Activated T-cell treated with anti-CD3 and anti-CD28 coated beads for 4 hours (primary cell): ENCODE results near the gene ACBD4.

Experiments
- DNase-seq: peaks from one replicate; pipeline ENCODE4 v3.0.0-alpha.2; 2020

Gene ACBD4

DNA sequence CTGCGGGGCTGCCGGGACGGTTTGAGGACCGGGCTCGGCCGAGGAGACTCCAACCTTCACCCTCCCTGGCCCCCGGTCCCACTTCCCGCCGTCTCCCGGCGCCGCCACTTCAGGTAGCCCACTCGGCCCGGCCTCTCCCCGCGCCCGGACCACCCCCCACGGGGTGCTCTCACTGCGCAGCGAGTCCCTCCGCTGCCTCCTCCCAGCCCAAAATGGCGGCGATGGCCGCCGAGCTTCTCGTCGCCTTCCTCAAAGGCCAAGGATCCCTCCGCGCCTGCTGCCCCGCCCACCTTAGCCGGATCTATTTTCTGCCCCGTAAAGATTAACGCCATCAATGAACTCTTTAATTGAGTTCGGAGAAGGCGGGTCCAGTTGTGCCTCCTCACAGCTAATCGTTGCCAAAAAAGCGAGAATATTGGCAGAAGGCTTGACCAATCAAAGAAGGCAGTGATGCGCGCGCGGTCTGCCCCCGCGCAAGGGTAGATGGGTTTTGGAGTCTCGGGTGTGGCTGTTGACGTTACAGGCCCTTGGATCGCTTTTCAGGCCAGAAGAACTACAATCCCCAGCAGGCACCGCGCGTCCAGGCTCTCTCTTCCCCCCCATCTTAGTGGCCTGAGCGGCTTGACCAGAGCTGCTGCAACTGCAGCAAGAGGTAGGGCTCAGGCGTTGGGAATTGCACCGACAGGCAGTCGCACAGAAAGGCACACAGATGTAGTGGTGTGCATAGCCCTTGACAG is 26.0 kb downstream of the ACBD4 start, which contains the start of gene HEXIM2:
Gene HEXIM2 (plus strand): TSS at position 588 of the 737 bp plus-strand sequence. CDS start 919 bp downstream, outside the sequence.
- DNase-seq = peak; percentile 99

DNA sequence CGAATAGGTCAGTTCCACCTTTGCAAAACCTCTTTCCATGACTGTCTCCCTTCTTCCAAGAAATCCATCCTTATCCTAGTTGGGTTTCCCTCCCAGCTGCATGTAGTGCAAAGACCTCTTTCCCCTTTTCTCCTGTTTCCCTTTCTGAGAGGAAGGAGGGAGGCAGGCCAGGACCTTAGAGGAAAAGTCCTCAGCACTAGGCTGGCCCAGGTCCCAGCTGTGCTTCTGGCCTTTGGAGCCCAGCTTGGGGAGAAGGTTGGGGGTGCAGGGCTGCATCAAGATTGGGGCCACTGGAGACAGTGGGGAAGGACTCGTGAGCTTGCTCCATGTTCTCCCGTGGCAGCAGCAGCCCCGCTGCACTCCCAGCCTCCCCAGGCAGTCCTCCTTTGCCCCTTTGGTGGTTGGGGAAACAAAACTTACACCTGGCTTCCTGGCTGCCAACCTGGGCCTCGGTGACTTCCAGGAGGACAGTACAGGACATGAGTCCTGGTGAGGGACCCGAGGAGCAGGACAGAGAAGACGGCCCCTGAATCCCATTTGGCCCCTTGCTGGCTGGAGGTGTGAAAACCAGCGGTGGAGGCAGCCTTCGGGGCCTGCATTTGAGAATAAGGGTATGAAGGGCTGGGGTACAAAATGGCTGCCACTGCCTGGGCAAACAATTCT is 26.7 kb downstream of the ACBD4 start:
- no peak for DNase-seq

DNA sequence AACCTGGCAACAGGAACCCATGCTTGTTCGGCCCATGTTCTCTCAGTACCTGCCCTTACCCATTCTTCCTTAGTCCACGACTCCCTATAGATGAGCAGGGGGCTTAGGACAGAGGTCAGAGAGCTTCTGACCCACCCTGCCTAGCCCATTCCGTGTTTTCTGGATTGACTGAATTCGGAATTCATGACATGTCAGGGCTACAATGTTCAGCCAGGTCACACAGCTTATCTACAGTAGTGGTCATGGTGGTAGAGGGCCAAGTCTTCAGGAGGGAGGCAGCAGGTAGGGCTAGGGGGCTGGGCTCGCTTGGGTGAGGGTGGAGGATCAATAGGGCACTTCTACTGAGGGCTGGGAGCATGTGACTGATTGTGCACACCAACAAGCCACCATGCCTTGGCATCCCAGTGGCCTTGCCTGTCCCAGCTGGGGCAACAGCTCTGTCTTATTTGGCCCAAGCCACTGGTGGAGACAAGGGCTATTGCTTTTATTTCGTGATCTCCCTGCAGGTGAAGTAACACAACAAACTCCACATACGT is 29.3 kb downstream of the ACBD4 start:
- DNase-seq = no peak

DNA sequence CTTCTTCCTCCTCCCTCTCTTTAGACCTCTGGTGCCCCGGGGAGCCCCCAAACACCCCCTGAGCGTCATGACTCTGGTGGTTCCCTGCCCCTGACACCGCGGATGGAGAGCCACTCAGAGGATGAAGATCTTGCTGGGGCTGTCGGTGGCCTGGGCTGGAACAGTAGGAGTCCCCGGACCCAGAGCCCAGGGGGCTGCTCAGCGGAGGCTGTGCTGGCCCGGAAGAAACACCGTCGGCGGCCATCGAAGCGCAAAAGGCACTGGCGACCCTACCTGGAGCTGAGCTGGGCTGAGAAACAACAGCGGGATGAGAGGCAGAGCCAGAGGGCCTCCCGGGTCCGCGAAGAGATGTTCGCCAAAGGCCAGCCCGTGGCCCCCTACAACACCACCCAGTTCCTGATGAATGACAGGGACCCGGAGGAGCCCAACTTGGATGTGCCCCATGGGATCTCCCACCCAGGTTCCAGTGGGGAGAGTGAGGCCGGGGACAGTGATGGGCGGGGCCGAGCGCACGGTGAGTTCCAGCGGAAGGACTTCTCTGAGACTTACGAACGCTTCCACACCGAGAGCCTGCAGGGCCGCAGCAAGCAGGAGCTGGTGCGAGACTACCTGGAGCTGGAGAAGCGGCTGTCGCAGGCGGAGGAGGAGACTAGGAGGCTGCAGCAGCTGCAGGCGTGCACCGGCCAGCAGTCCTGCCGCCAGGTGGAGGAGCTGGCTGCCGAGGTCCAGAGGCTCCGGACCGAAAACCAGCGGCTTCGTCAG is 33.7 kb downstream of the ACBD4 start:
- no peak for DNase-seq

DNA sequence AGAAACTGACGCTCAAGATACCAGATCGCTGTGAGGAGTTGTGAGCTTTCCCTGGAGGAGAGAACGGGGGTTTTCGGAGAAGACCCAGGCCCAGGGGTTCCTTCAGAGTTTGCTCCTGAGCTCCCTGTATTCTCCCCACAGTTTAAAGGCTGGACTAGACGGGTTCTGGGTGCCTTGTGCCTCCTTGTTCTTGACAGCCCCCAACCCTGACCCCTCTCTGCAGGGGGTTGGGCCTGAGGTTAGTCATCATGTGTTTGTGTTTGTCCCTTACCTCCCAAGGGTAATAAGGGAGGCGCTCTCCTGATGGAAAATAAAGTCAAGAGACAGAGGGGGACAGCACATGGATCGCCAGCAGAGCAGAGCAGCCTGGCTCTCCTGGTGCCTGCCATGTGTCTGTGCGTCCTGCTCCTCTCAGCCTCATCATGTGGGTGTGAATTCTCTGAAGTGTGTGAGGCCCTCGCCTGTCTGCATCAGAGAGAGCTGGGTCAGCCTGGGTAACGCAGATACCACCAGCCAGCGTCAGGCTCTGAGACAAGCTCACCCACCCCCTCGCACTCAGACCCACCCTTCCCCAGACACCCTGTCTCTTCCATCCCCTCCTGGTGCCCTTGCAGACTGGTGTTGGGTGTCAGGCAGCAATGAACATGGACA is 34.9 kb downstream of the ACBD4 start:
- DNase-seq = no peak

GRCh38 chr17:45170931-45171337 is 35.4 kb downstream of the ACBD4 start:
- no peak for DNase-seq

GRCh38 chr17:45171338-45172231 is 36.1 kb downstream of the ACBD4 start:
- no peak for DNase-seq

- no peak for DNase-seq
Measured at GRCh38 chr17:45172232-45172540, 36.7 kb downstream of the ACBD4 start.

DNA sequence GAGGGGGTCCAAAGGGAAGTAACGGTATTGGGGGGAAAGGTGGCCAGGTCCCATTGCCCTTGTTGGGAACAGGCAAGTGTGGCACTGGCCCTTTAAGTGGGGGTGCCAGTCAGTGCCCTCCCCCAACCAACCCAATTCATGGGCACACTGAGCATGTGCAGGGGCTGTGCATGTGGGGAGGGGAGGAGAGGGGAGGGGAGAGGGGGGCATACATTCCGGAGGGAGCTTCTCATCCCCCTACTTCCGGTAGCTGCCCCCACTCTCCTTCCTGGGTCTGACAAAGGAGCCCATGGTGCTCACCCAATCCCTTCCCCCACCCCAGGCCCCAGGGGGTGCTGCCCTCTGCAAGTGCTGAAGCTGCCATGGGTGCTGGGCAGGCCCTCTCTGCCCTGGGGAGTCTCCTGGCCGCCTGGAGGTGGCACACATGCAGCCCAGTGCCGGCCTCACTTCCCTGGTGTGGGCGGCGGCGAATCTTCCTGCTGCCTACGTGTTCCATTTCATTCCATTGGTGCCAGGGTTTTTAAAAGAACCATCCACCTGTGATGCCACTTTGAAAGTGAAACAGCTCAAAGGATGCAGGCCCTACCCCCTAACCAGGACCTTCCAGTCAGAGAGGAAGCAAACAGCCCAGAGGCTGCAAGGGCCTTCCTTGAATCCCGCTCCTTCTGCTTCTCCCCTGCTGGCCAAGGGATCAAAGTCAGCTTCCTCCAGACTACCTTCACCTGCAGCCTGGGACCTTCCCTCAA is 37.2 kb downstream of the ACBD4 start:
- peak; percentile 14 for DNase-seq

DNA sequence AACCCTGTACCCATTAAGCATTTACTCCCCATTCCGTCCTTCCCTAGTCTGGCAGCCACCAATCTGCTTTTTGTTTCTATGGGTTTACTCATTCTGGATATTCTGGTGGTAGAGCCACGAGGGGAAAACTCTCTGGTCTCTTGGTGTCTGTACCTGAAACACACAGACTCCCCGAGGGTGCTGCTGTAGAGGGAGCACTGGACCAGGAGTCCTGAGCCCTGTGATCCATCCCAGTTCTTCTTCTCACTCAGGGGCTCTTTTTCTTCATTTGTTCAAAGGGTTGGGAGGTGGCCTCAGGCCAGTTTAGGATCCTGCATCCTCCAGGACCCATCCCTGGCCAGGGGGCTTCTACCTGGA is 40.2 kb downstream of the ACBD4 start:
- no peak for DNase-seq

GRCh38 chr17:45177563-45177962 is 42.1 kb downstream of the ACBD4 start:
- no peak for DNase-seq

DNA sequence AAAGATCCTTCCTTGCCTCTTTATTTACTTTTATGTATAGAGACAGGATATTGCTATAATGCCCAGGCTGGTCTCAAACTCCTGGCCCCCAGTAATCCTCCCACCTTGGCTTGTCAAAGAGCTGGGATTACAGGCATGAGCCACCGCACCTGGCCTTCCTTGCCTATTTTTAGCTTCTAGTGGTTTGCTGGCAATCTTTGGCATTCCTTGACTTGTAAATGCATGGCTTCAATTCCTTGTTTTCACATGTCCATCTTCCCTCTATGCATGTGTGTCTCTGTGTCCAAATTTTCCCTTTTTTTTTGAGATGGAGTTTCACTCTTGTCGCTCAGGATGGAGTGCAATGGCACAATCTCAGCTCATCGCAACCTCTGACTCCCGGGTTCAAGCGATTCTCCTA is 48.7 kb downstream of the ACBD4 start:
- DNase-seq = no peak

- DNase-seq = no peak
Measured at GRCh38 chr17:45186801-45187354, 51.4 kb downstream of the ACBD4 start.

DNA sequence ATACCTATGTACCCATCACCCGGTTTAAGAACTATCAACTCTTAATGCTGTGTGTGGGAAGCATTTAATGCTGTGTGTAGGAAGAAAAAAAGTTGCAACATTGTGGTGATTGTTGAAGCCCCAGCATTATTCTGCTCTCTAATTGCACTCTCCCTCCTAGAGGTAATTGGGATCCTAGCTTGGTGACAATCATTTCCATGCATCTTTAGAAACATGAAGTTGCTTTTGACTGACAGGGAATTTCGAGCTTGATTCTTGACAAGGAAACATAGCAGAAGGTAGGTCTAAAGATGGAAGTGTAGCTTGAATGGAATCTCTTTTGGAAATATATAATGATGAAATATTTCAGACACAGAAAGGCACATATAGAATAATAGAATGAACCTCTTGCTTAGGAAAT is 53.5 kb downstream of the ACBD4 start:
- DNase-seq = no peak

GRCh38 chr17:45190503-45191255 is 55.2 kb downstream of the ACBD4 start:
- no peak for DNase-seq
